HEK293 (cell line): ENCODE results near the gene CLEC4G.
A peak's percentile ranks its signal among the peaks of the same experiment; 100 is the strongest.

Experiments
- GLIS1 ChIP-seq: fragments of 450-650 bp; formaldehyde crosslinking; IDR thresholded peaks from 2 replicates; pipeline ENCODE4 v1.5.1; 2016; ENCODE audit warnings: missing biosample characterization, missing genetic modification characterization
- KLF8 ChIP-seq: fragments of 450-650 bp; formaldehyde crosslinking; IDR thresholded peaks from 2 replicates; pipeline ENCODE4 v1.5.1; 2016; ENCODE audit warnings: missing biosample characterization, missing genetic modification characterization
- WT1 ChIP-seq: fragments of 450-650 bp; formaldehyde crosslinking; IDR thresholded peaks from 2 replicates; pipeline ENCODE4 v1.5.1; 2016; ENCODE audit warnings: missing biosample characterization, missing genetic modification characterization
- ZBTB49 ChIP-seq: fragments of 450-650 bp; formaldehyde crosslinking; IDR thresholded peaks from 2 replicates; pipeline ENCODE4 v1.5.1; 2016; ENCODE audit warnings: missing biosample characterization, missing genetic modification characterization, low read depth
- ZNF10 ChIP-seq: fragments of 450-650 bp; formaldehyde crosslinking; IDR thresholded peaks from 2 replicates; pipeline ENCODE4 v1.5.1; 2017; ENCODE audit warnings: missing biosample characterization, missing genetic modification characterization
- ZNF214 ChIP-seq: fragments of 450-650 bp; formaldehyde crosslinking; IDR thresholded peaks from 2 replicates; pipeline ENCODE4 v1.5.1; 2017; ENCODE audit warnings: missing biosample characterization, mild to moderate bottlenecking, missing genetic modification characterization, borderline replicate concordance
- ZNF223 ChIP-seq: fragments of 450-650 bp; formaldehyde crosslinking; IDR thresholded peaks from 2 replicates; pipeline ENCODE4 v1.5.1; 2016; ENCODE audit warnings: missing biosample characterization, missing genetic modification characterization
- ZNF280D ChIP-seq: fragments of 450-650 bp; formaldehyde crosslinking; IDR thresholded peaks from 2 replicates; pipeline ENCODE4 v1.5.1; 2016; ENCODE audit warnings: missing biosample characterization, missing genetic modification characterization
- ZNF394 ChIP-seq: fragments of 450-650 bp; formaldehyde crosslinking; IDR thresholded peaks from 2 replicates; pipeline ENCODE4 v1.5.1; 2016; ENCODE audit warnings: missing biosample characterization, missing genetic modification characterization, mild to moderate bottlenecking, moderate library complexity, borderline replicate concordance
- ZNF549 ChIP-seq: fragments of 450-650 bp; IDR thresholded peaks from 2 replicates; pipeline ENCODE4 v1.5.1; 2018; ENCODE audit warnings: missing biosample characterization, missing genetic modification characterization, mild to moderate bottlenecking, inconsistent platforms, moderate library complexity
- ZNF610 ChIP-seq: fragments of 450-650 bp; formaldehyde crosslinking; IDR thresholded peaks from 2 replicates; pipeline ENCODE4 v1.5.1; 2016; ENCODE audit warnings: missing biosample characterization, missing genetic modification characterization, borderline replicate concordance
- TF ChIP-seq, protein P1 (sequence below): fragments of 450-650 bp; formaldehyde crosslinking; IDR thresholded peaks from 2 replicates; pipeline ENCODE4 v1.5.1; 2016; ENCODE audit warnings: missing biosample characterization, missing genetic modification characterization
- TF ChIP-seq, protein P2 (sequence below): fragments of 450-650 bp; formaldehyde crosslinking; IDR thresholded peaks from 2 replicates; pipeline ENCODE4 v1.5.1; 2016; ENCODE audit warnings: missing biosample characterization, missing genetic modification characterization
- TF ChIP-seq, protein P3 (sequence below): fragments of 450-650 bp; formaldehyde crosslinking; IDR thresholded peaks from 2 replicates; pipeline ENCODE4 v1.5.1; 2017; ENCODE audit warnings: missing biosample characterization, missing genetic modification characterization

CLEC4G gene

DNA sequence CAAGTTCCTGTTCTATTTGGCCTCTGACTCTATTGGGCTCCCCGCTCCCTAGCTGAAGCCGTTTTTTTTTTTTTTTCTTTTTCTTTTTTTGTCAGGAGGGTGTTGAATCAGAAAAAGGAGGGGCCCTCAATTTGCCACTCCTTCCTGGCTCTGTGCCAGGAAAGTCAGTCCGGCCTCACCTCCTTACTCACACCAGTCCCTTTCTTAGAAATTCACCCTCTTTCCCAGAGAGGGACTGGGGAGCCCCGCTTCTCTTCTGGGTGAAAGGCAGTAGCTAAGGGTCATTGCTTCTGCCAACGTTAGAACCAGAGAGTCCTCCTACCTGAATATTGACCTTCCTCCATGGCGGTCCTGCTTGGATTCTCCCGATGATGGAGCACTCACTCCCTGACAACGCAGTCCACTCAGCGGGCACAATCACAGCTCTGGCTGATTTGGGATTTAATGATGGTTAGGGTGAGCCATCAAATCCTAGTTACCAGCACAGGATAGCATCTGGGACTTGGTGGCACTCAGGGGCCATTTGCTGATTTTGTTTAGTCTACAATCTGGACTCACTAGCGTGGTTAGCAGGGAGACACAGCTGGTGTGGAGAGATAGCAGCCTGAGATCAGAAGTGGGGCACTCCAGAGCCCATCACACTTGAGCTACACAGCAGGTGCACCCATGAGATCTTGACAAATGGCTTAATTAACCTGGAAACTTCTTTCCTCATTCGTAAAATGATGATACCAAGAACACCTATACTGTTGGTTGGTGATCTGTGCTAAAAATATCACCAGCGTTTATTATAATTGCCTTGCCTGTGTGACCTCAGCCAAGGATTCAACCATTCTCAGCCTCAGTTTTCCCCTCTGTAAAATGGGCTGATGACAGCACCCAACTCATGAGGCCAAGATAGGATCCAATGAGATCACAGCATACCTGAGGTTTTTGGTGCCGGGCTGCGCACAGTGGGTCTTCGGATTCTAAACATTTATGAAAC lies 32.2 kb downstream of the CLEC4G start (continued):
- TF ChIP-seq, protein P1, sequence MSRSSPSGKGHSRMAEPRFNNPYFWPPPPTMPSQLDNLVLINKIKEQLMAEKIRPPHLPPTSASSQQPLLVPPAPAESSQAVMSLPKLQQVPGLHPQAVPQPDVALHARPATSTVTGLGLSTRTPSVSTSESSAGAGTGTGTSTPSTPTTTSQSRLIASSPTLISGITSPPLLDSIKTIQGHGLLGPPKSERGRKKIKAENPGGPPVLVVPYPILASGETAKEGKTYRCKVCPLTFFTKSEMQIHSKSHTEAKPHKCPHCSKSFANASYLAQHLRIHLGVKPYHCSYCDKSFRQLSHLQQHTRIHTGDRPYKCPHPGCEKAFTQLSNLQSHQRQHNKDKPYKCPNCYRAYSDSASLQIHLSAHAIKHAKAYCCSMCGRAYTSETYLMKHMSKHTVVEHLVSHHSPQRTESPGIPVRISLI (tag by site-specific recombination), result peak; percentile 34; the same call in 1 of the 2 replicates
- TF ChIP-seq KLF8 (no peak), ZBTB49 (tag by site-specific recombination) (no peak), WT1 (tag by site-specific recombination) (no peak), ZNF214 (tag by site-specific recombination) (0 out of 2 replicates have a peak, but pooled peaks have one; percentile 49), GLIS1 (no peak), ZNF223 (tag by site-specific recombination) (no peak), ZNF280D (tag by site-specific recombination) (no peak), ZNF10 (tag by site-specific recombination) (no peak), ZNF610 (tag by site-specific recombination) (no peak), ZNF549 (no peak), ZNF394 (tag by site-specific recombination) (no peak)
- TF ChIP-seq, protein P2, sequence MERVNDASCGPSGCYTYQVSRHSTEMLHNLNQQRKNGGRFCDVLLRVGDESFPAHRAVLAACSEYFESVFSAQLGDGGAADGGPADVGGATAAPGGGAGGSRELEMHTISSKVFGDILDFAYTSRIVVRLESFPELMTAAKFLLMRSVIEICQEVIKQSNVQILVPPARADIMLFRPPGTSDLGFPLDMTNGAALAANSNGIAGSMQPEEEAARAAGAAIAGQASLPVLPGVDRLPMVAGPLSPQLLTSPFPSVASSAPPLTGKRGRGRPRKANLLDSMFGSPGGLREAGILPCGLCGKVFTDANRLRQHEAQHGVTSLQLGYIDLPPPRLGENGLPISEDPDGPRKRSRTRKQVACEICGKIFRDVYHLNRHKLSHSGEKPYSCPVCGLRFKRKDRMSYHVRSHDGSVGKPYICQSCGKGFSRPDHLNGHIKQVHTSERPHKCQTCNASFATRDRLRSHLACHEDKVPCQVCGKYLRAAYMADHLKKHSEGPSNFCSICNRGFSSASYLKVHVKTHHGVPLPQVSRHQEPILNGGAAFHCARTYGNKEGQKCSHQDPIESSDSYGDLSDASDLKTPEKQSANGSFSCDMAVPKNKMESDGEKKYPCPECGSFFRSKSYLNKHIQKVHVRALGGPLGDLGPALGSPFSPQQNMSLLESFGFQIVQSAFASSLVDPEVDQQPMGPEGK (tag by site-specific recombination), result peak; percentile 34; the same call in 1 of the 2 replicates
- TF ChIP-seq, protein P3, sequence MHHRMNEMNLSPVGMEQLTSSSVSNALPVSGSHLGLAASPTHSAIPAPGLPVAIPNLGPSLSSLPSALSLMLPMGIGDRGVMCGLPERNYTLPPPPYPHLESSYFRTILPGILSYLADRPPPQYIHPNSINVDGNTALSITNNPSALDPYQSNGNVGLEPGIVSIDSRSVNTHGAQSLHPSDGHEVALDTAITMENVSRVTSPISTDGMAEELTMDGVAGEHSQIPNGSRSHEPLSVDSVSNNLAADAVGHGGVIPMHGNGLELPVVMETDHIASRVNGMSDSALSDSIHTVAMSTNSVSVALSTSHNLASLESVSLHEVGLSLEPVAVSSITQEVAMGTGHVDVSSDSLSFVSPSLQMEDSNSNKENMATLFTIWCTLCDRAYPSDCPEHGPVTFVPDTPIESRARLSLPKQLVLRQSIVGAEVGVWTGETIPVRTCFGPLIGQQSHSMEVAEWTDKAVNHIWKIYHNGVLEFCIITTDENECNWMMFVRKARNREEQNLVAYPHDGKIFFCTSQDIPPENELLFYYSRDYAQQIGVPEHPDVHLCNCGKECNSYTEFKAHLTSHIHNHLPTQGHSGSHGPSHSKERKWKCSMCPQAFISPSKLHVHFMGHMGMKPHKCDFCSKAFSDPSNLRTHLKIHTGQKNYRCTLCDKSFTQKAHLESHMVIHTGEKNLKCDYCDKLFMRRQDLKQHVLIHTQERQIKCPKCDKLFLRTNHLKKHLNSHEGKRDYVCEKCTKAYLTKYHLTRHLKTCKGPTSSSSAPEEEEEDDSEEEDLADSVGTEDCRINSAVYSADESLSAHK (tag by site-specific recombination), result no peak
